IgD-negative memory B cell (primary cell): ENCODE measurements around the gene GDPD1. TPM values are rescaled to one million over a fixed set of nuclear protein-coding genes. Genes with fewer than 3 reads are reported as not detected.
"Not testable (repeated sequence)": the region's sequence is repeated elsewhere in the genome, so short reads cannot be mapped to it uniquely, and the experiment has no call there.

ENCODE experiments used
- H3K27ac Mint-ChIP-seq, 3 donors: one replicate each; pipeline ENCODE4 v1.8.0; 2020 to 2022; ENCODE audit warnings: mild to moderate bottlenecking in 3 of 3, mixed read lengths in 3 of 3, moderate library complexity in 1 of 3
- H3K27me3 Mint-ChIP-seq: one replicate; pipeline ENCODE4 v1.8.0; 2021; ENCODE audit warnings: mixed read lengths
- H3K36me3 Mint-ChIP-seq: one replicate; pipeline ENCODE4 v1.8.0; 2020; ENCODE audit warnings: mild to moderate bottlenecking, mixed read lengths
- H3K4me1 Mint-ChIP-seq, 3 donors: one replicate each; pipeline ENCODE4 v1.8.0; 2020 to 2022; ENCODE audit warnings: mixed read lengths in 3 of 3, mild to moderate bottlenecking in 1 of 3
- H3K4me3 Mint-ChIP-seq, 4 donors: one replicate each; pipeline ENCODE4 v1.8.0; 2020 to 2022; ENCODE audit warnings: mild to moderate bottlenecking in 4 of 4, mixed read lengths in 4 of 4, moderate library complexity in 3 of 4
- H3K9me3 Mint-ChIP-seq, 3 donors: one replicate each; pipeline ENCODE4 v1.8.0; 2020 to 2021; ENCODE audit warnings: mixed read lengths in 3 of 3, mild to moderate bottlenecking in 1 of 3
- polyA plus RNA-seq: library from polyadenylated mRNA; unstranded; fragments of 300-500 nt; fragmentation: Illumina TruSeq; gene quantifications from one replicate; pipeline ENCODE4 v1.2.3, GENCODE V29; 2021

The GDPD1 gene
- polyA plus RNA-seq, 1 donor from 2014 or later, result 2.6 TPM

- Mint-ChIP-seq H3K27ac (peak overlapping the region in 1 of 3 donors; percentile 31), H3K9me3 (no peaks in the 10 kb centered on the region), H3K4me3 (no peak overlapping the region), H3K27me3 (no peaks in the 10 kb centered on the region), H3K36me3 (peaks cover 2% of the 10 kb centered on the region), H3K4me1 (peaks cover 0 to 6% (median 3%) of the 10 kb centered on the region in 3 donors)
These were observed 64.0 kb downstream of the GDPD1 start for GRCh38 chr17:59284317-59284716.

- Mint-ChIP-seq H3K9me3 (no peaks in the 10 kb centered on the region), H3K27ac (no peak overlapping the region), H3K4me1 (peaks cover 0 to 17% (median 12%) of the 10 kb centered on the region in 3 donors), H3K4me3 (no peak overlapping the region), H3K27me3 (no peaks in the 10 kb centered on the region), H3K36me3 (peaks cover 2% of the 10 kb centered on the region)
These were observed 67.1 kb downstream of the GDPD1 start for GRCh38 chr17:59287452-59287851.

GRCh38 chr17:59287891-59288290 lies 67.6 kb downstream of the GDPD1 start:
- Mint-ChIP-seq H3K27me3 (no peaks in the 10 kb centered on the region), H3K4me1 (peaks cover 0 to 17% (median 12%) of the 10 kb centered on the region in 3 donors), H3K4me3 (no peak overlapping the region), H3K27ac (no peak overlapping the region), H3K9me3 (no peaks in the 10 kb centered on the region), H3K36me3 (peaks cover 2% of the 10 kb centered on the region)

- Mint-ChIP-seq H3K4me3 (peak overlapping the region in 1 of 4 donors; percentile 0), H3K27ac (no peak overlapping the region), H3K9me3 (no peaks in the 10 kb centered on the region), H3K27me3 (no peaks in the 10 kb centered on the region), H3K4me1 (peaks cover 0 to 17% (median 12%) of the 10 kb centered on the region in 3 donors), H3K36me3 (no peaks in the 10 kb centered on the region)
These were observed 69.6 kb downstream of the GDPD1 start for GRCh38 chr17:59289981-59290301.

- H3K36me3 Mint-ChIP-seq, H3K27me3 Mint-ChIP-seq, H3K9me3 Mint-ChIP-seq, H3K27ac Mint-ChIP-seq: not testable (repeated sequence)
- H3K4me1 Mint-ChIP-seq, result peaks cover 0 to 17% (median 12%) of the 10 kb centered on the region in 3 donors
- peak overlapping the region in 2 of 4 donors; percentile 0 to 28 for H3K4me3 Mint-ChIP-seq
These were observed 70.1 kb downstream of the GDPD1 start for GRCh38 chr17:59290302-59290998.

GRCh38 chr17:59292174-59292523 lies 71.8 kb downstream of the GDPD1 start:
- Mint-ChIP-seq H3K27ac (peak overlapping the region in 1 of 3 donors; percentile 25), H3K9me3 (no peaks in the 10 kb centered on the region), H3K4me1 (peaks cover 0 to 17% (median 12%) of the 10 kb centered on the region in 3 donors), H3K36me3 (no peaks in the 10 kb centered on the region), H3K27me3 (peaks cover 2% of the 10 kb centered on the region), H3K4me3 (no peak overlapping the region)

GRCh38 chr17:59296190-59296589 lies 75.9 kb downstream of the GDPD1 start:
- no peak overlapping the region for H3K4me3 Mint-ChIP-seq
- H3K27ac Mint-ChIP-seq, result no peak overlapping the region
- H3K4me1 Mint-ChIP-seq, result peaks cover 4 to 6% (median 6%) of the 10 kb centered on the region in 3 donors
- H3K27me3 Mint-ChIP-seq, result peaks cover 2% of the 10 kb centered on the region
- H3K9me3 Mint-ChIP-seq, result no peaks in the 10 kb centered on the region
- no peaks in the 10 kb centered on the region for H3K36me3 Mint-ChIP-seq

- peak overlapping the region in 1 of 4 donors; percentile 41 for H3K4me3 Mint-ChIP-seq
- peaks cover 0 to 4% (median 0%) of the 10 kb centered on the region in 3 donors for H3K9me3 Mint-ChIP-seq
- no peaks in the 10 kb centered on the region for H3K36me3 Mint-ChIP-seq
- peaks cover 0 to 12% (median 5%) of the 10 kb centered on the region in 3 donors for H3K4me1 Mint-ChIP-seq
- no peak overlapping the region for H3K27ac Mint-ChIP-seq
- H3K27me3 Mint-ChIP-seq, result peaks cover 2% of the 10 kb centered on the region
These were observed 78.2 kb downstream of the GDPD1 start for GRCh38 chr17:59298521-59298920.

GRCh38 chr17:59299400-59300092 lies 79.2 kb downstream of the GDPD1 start:
- no peak overlapping the region for H3K27ac Mint-ChIP-seq
- H3K27me3 Mint-ChIP-seq, result peaks cover 2% of the 10 kb centered on the region
- H3K4me3 Mint-ChIP-seq, result no peak overlapping the region
- H3K36me3 Mint-ChIP-seq, result no peaks in the 10 kb centered on the region
- H3K9me3 Mint-ChIP-seq, result peaks cover 3 to 8% (median 4%) of the 10 kb centered on the region in 3 donors
- peaks cover 0 to 12% (median 5%) of the 10 kb centered on the region in 3 donors for H3K4me1 Mint-ChIP-seq

- no peak overlapping the region for H3K4me3 Mint-ChIP-seq
- H3K27me3 Mint-ChIP-seq, result no peaks in the 10 kb centered on the region
- peaks cover 0 to 12% (median 5%) of the 10 kb centered on the region in 3 donors for H3K4me1 Mint-ChIP-seq
- no peaks in the 10 kb centered on the region for H3K36me3 Mint-ChIP-seq
- H3K9me3 Mint-ChIP-seq, result peaks cover 3 to 8% (median 4%) of the 10 kb centered on the region in 3 donors
- no peak overlapping the region for H3K27ac Mint-ChIP-seq
These were observed 80.6 kb downstream of the GDPD1 start for GRCh38 chr17:59300941-59301340.

GRCh38 chr17:59304811-59305210 lies 84.5 kb downstream of the GDPD1 start:
- H3K36me3 Mint-ChIP-seq, result no peaks in the 10 kb centered on the region
- peaks cover 0 to 12% (median 5%) of the 10 kb centered on the region in 3 donors for H3K4me1 Mint-ChIP-seq
- no peaks in the 10 kb centered on the region for H3K27me3 Mint-ChIP-seq
- no peak overlapping the region for H3K4me3 Mint-ChIP-seq
- peak overlapping the region in 1 of 3 donors; percentile 78 for H3K27ac Mint-ChIP-seq
- H3K9me3 Mint-ChIP-seq, result peaks cover 3 to 8% (median 4%) of the 10 kb centered on the region in 3 donors

- peaks cover 2% of the 10 kb centered on the region for H3K36me3 Mint-ChIP-seq
- no peak overlapping the region for H3K4me3 Mint-ChIP-seq
- no peaks in the 10 kb centered on the region for H3K27me3 Mint-ChIP-seq
- H3K9me3 Mint-ChIP-seq, result no peaks in the 10 kb centered on the region
- H3K4me1 Mint-ChIP-seq, result peaks cover 0 to 3% (median 2%) of the 10 kb centered on the region in 3 donors
- H3K27ac Mint-ChIP-seq, result no peak overlapping the region
These were observed 90.1 kb downstream of the GDPD1 start for GRCh38 chr17:59310263-59310920.

GRCh38 chr17:59311051-59311468 lies 90.7 kb downstream of the GDPD1 start:
- no peak overlapping the region for H3K4me3 Mint-ChIP-seq
- peak overlapping the region in 1 of 3 donors; percentile 37 for H3K27ac Mint-ChIP-seq
- no peaks in the 10 kb centered on the region for H3K27me3 Mint-ChIP-seq
- H3K36me3 Mint-ChIP-seq, result peaks cover 2% of the 10 kb centered on the region
- peaks cover 0 to 6% (median 3%) of the 10 kb centered on the region in 3 donors for H3K4me1 Mint-ChIP-seq
- H3K9me3 Mint-ChIP-seq, result no peaks in the 10 kb centered on the region

- H3K27ac Mint-ChIP-seq, result peak overlapping the region in 1 of 3 donors; percentile 37
- not testable (repeated sequence) for H3K36me3 Mint-ChIP-seq, H3K27me3 Mint-ChIP-seq, H3K9me3 Mint-ChIP-seq, H3K4me1 Mint-ChIP-seq, H3K4me3 Mint-ChIP-seq
These were observed 91.2 kb downstream of the GDPD1 start for GRCh38 chr17:59311521-59311920.

- Mint-ChIP-seq H3K27ac (no peak overlapping the region), H3K9me3 (no peaks in the 10 kb centered on the region), H3K4me3 (no peak overlapping the region), H3K36me3 (peaks cover 2% of the 10 kb centered on the region), H3K27me3 (no peaks in the 10 kb centered on the region), H3K4me1 (peaks cover 0 to 4% (median 3%) of the 10 kb centered on the region in 3 donors)
These were observed 95.6 kb downstream of the GDPD1 start for GRCh38 chr17:59315866-59316265.
